ENCODE data around the gene PARD3B.
A peak's percentile ranks its signal among the peaks of the same experiment; 100 is the strongest.

Gene PARD3B

GRCh38 chr2:205658068-205658467 is 1112.8 kb downstream of the PARD3B start:
- no peak for TF ChIP-seq CTCF (IDR thresholded peaks at IDR 0.05; ENCODE audit: extremely low read depth, missing control alignments)

GRCh38 chr2:205658572-205658971 is 1113.3 kb downstream of the PARD3B start:
- no peak for TF ChIP-seq CTCF (IDR thresholded peaks at IDR 0.05; ENCODE audit: extremely low read depth, missing control alignments)
- DNase-seq (ENCODE audit: low spot score), result no peak

More at GRCh38 chr2:205658068-205658467, 1112.8 kb downstream of the PARD3B start:
- no peak for DNase-seq (ENCODE audit: low spot score)

GRCh38 chr2:205659922-205660321 is 1114.6 kb downstream of the PARD3B start:
- TF ChIP-seq CTCF (IDR thresholded peaks at IDR 0.05; ENCODE audit: extremely low read depth, missing control alignments), result no peak
- no peak for DNase-seq (ENCODE audit: low spot score)

GRCh38 chr2:205660521-205661124 is 1115.3 kb downstream of the PARD3B start:
- DNase-seq (ENCODE audit: low spot score), result peak; percentile 23
- no peak for TF ChIP-seq CTCF (IDR thresholded peaks at IDR 0.05; ENCODE audit: extremely low read depth, missing control alignments)

- DNase-seq (ENCODE audit: low spot score), result no peak
- no peak for TF ChIP-seq CTCF (IDR thresholded peaks at IDR 0.05; ENCODE audit: extremely low read depth, missing control alignments)
These were observed 1116.0 kb downstream of the PARD3B start for GRCh38 chr2:205661281-205661680.

- TF ChIP-seq CTCF (IDR thresholded peaks at IDR 0.05; ENCODE audit: extremely low read depth, missing control alignments), result no peak
- no peak for DNase-seq (ENCODE audit: low spot score)
These were observed 1117.1 kb downstream of the PARD3B start for GRCh38 chr2:205662206-205662965.

GRCh38 chr2:205665791-205666190 is 1120.5 kb downstream of the PARD3B start:
- no peak for DNase-seq (ENCODE audit: low spot score)
- TF ChIP-seq CTCF (IDR thresholded peaks at IDR 0.05; ENCODE audit: extremely low read depth, missing control alignments), result no peak
